Lower leg skin (tissue), 3 donors: ENCODE measurements around the gene FBXO31.

Experiments
- POLR2A ChIP-seq, 2 donors: fragments of 450-650 bp; IDR thresholded peaks; one replicate each; pipeline ENCODE4 v1.6.1; 2016 to 2017; ENCODE audit warnings: antibody characterized with exemption in 2 of 2, mild to moderate bottlenecking in 1 of 2, moderate library complexity in 1 of 2
- TF ChIP-seq, protein P1 (sequence below), 3 donors: fragments of 450-650 bp; IDR thresholded peaks; one replicate each; pipeline ENCODE4 v1.5.1; 2016; ENCODE audit warnings: antibody characterized with exemption in 3 of 3, mild to moderate bottlenecking in 3 of 3, moderate library complexity in 2 of 3

DNA sequence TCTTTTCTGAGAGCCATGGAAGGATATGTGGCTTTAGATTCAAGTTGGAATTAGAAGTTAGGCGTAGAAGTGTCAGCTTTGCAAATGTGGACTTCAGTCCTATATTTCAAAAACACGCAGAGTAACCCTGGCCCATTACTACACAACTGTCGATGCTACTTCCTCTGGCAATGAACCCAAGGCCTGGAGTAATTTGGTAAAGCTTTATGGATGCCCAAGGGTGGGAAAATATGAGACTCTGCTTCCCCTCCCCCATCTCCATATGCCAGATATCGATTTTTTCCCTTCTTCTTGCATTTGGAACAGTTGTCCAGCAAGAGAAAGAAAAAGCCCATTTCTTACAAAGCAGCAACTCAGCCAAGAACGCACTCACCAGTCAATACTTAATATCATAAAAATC, 5.7 kb upstream of the FBXO31 start:
- TF ChIP-seq, protein P1, sequence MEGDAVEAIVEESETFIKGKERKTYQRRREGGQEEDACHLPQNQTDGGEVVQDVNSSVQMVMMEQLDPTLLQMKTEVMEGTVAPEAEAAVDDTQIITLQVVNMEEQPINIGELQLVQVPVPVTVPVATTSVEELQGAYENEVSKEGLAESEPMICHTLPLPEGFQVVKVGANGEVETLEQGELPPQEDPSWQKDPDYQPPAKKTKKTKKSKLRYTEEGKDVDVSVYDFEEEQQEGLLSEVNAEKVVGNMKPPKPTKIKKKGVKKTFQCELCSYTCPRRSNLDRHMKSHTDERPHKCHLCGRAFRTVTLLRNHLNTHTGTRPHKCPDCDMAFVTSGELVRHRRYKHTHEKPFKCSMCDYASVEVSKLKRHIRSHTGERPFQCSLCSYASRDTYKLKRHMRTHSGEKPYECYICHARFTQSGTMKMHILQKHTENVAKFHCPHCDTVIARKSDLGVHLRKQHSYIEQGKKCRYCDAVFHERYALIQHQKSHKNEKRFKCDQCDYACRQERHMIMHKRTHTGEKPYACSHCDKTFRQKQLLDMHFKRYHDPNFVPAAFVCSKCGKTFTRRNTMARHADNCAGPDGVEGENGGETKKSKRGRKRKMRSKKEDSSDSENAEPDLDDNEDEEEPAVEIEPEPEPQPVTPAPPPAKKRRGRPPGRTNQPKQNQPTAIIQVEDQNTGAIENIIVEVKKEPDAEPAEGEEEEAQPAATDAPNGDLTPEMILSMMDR (IDR thresholded peaks at IDR 0.05) = no peak
- TF ChIP-seq POLR2A (IDR thresholded peaks at IDR 0.05) = no peak
